Placental pericyte (primary cell): Measurements from ENCODE around the gene TRIM7. TPM values are rescaled to one million over a fixed set of nuclear protein-coding genes. Genes with fewer than 3 reads are reported as not detected.

ENCODE experiments used
- small RNA-seq: library from RNA; depleted of rRNA; stranded (forward); fragments of <200 nt; gene quantifications from one replicate; pipeline ENCODE3, GENCODE V24; 2012; ENCODE audit warnings: low replicate concordance
- total RNA-seq: library from RNA; depleted of rRNA; stranded (reverse); fragments of >200 nt; gene quantifications from 2 replicates; pipeline ENCODE4 v1.2.3, GENCODE V29; 2012

TRIM7 gene
- 1.1 and 3.4 TPM in 2 replicates for total RNA-seq

DNA sequence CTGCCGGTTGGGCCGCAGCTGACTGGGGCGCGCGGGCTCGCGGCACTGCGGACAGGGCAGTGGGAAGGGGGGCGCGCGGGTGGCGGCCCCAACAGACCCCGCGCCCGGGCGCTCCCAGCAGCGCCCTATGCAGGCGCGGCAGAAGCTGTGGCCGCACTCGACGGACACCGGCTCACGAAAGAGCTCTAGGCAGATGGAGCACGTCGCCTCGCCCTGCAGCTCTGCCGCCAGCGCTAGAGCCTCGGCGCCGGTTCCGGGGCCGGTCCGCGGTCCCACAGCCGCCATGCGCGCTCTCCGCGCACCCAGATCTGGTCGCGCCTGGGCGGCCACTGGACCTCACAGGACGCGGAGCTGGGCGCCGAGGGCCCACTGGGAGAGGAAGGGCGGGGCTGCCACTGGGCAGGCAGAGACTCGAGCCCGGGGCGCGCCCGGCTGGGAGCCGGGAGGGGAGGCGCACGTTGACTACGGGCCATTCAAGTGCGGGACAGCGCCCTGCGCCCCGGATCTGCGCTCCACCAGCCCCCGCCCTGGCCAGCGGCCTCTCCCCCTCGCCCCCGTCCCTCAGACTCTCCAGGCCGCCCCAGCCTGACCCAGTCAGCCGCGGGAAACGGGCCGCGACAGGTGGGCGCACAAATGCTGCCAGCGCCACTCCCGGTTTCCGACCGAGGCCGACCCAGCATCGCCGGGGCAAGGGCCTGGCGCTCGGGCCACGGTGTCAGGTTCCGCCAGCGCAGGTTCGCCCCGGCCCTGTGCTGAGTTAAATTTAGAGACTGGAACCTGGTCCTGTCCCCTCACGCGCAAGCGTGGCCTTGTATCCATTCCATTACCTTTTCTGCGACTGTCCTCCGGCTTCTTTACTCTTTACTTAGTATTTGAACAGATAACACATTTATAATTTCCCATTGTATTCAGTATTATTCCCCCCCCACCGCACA lies at the start of gene TRIM7:
TSS of gene TRIM7 (minus strand) at position 371 of the 935 bp plus-strand sequence. CDS start at position 285, 86 bp downstream.

DNA sequence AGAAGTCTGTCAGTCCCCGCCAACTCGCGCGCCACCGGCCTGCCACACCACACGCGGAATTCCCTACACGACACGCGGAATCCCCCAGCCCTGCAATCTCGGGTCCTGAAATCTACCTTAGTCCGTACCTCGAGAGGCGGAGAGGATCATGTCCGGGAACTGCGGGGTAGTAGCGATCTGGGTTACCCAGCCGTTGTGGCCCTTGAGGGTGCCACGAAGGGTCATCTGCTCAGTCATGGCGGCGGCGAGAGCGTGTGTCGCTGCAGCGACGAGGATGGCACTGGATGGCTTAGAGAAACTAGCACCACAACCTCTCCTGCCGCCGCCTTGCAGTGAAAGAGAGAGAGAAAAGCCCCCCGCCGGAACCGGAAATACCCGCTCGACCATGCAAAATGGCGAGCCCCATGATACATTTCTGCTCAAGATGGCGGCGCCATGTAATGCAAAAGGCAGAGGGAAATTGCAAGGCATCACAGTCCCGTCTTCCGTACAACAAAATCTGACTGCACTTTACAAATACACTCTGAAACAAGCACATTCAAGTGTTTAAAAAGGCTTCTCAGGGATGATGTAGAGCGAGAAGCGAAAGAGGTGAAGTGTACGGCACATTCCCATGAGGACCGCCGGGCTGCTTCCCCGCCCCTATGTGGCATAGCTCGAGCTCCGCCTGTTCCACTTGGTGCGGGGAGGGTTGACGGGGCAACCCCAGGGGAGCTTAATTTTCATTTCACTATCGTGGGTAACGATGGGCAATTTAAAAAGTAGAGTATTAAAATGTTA lies 38.8 kb upstream of the TRIM7 start, which contains the start of gene RACK1:
TSS of gene RACK1 (minus strand) at position 343 of the 780 bp plus-strand sequence. CDS start at position 237, 106 bp downstream.

DNA sequence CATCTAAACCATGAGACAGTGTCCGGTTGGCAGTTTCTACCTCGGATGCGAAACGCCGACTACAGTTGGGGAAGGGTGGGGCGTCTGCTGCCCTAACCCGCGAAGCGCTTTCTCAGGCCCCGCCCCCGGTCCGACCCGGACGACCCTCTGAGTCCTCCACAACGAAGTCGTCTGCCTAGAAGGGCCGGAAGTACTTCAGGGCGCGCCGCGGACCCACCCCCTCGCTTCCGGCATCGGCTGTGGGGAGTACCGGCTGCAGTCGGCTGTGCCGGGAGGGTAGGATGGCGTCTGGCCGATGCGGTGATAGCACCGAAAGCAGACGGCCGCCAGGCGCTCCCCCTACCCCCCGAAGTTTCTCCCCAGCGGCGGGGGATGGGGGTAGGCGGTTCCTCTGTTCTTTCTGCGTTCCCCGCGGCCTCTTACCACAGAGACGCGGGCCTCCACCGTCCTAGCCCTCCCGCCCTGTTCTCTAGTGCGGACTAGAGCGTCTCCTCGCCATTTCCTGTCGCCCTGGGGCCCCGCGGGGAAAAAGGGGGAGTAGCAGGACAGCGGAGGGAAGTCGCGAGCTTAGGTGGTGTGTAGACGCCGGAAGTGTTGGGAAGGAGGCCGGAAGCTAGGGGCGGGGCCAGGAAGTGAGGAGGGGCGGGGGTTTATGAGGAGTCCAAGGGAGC lies 18.2 kb upstream of the TRIM7 start, which contains the start of gene TRIM41:
TSS of gene TRIM41 (plus strand) at position 224 of the 671 bp plus-strand sequence. CDS start 719 bp downstream, outside the sequence.

DNA sequence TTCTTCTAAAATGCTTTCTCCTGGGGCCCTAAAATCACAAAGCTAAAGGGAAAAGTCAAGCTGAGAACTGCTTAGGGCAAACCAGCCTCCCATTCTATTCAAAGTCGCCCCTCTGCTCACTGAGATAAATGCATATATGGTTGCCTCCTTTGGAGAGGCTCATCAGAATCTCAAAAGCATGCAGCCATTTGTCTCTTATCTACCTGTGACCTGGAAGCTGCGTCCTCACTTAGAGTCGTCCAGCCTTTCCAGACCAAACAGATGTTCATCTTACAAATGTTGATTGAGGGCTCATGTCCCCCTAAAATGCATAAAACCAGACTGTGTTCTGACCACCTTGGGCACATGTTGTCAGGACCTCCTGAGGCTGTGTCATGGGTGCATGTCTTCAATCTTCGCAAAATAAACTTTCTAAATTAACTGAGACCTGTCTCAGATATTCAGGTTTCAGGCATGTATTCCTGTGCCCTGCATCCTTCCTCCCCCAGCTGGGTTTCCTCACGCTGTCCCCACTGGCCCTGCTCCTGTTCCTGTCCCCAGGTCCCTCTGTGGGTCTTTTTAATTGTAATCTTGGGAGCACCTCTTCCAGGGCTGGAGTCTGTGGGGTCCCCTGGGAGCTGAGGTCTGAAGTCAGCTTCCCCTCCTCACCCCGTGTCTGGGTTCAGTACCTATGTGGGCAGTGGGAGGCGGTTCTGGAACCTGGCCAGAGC lies 57.9 kb downstream of the TRIM7 start, which contains the start of gene OR2V2:
TSS of gene OR2V2 (plus strand) at position 660 of the 710 bp plus-strand sequence. CDS start 7,357 bp downstream, outside the sequence.

Small RNA genes within 50 kb of the gene (small RNA-seq; reads per million reads assigned to genes)
- not detected for gene MIR4638
- gene SNORD95, result not detected
- not detected for gene SNORD96A

Other genes with a start within 250 kb of the TRIM7 start
- not detected in 2 replicates for gene BTNL3, start 216.3 kb downstream of the TRIM7 start, total RNA-seq
- gene BTNL9, start 164.9 kb downstream of the TRIM7 start, total RNA-seq, result not detected in 2 replicates
- gene OR2V1, start 74.0 kb downstream of the TRIM7 start, total RNA-seq, result not detected in 2 replicates
- not detected in 2 replicates for gene OR2V2, start 57.6 kb downstream of the TRIM7 start, total RNA-seq
- gene TRIM41, start 18.1 kb upstream of the TRIM7 start, total RNA-seq, result 10.5 and 15.1 TPM in 2 replicates
- 4,162 and 6,590 TPM in 2 replicates for gene RACK1, start 38.7 kb upstream of the TRIM7 start, total RNA-seq
- 4.2 and 6.2 TPM in 2 replicates for gene TRIM52, start 55.9 kb upstream of the TRIM7 start, total RNA-seq
- 0.44 TPM in 1 of 2 replicates, not detected in the other for gene OR4F3, start 162.1 kb upstream of the TRIM7 start, total RNA-seq